Thymus (tissue), 11 donors: ENCODE data around the gene PLCG2. TPM values are rescaled to one million over a fixed set of nuclear protein-coding genes. Genes with fewer than 3 reads are reported as not detected.

ENCODE experiments used
- DNase-seq, 9 donors: peaks; one replicate each; pipeline ENCODE4 v3.0.0-alpha.2; 2013; ENCODE audit warnings: low spot score in 9 of 9, low read depth in 6 of 9, missing footprints in 1 of 9
- H3K27ac ChIP-seq, 2 donors: one replicate each; pipeline ENCODE4 v1.5.1; 2013; ENCODE audit warnings: control low read depth in 1 of 2, low read depth in 1 of 2, low read length in 1 of 2, mild to moderate bottlenecking in 1 of 2, moderate library complexity in 1 of 2
- H3K27me3 ChIP-seq, 2 donors: one replicate each; pipeline ENCODE4 v1.5.1; 2013; ENCODE audit warnings: low read length in 1 of 2; ENCODE audit not compliant: control insufficient read depth in 2 of 2, insufficient read depth in 1 of 2
- H3K36me3 ChIP-seq, 2 donors: one replicate each; pipeline ENCODE4 v1.5.1; 2013; ENCODE audit warnings: low read length in 1 of 2, mild to moderate bottlenecking in 1 of 2, moderate library complexity in 1 of 2; ENCODE audit not compliant: control insufficient read depth in 2 of 2, insufficient read depth in 2 of 2
- H3K4me1 ChIP-seq, 2 donors: one replicate each; pipeline ENCODE4 v1.5.1; 2013; ENCODE audit warnings: low read length in 2 of 2; ENCODE audit not compliant: control insufficient read depth in 2 of 2, insufficient read depth in 2 of 2
- H3K4me3 ChIP-seq, 2 donors: one replicate each; pipeline ENCODE4 v1.5.1; 2013; ENCODE audit warnings: low read length in 2 of 2, control low read depth in 1 of 2, mild to moderate bottlenecking in 1 of 2
- H3K9me3 ChIP-seq, 2 donors: one replicate each; pipeline ENCODE4 v1.5.1; 2013; ENCODE audit warnings: low read length in 1 of 2, mild to moderate bottlenecking in 1 of 2; ENCODE audit not compliant: control insufficient read depth in 2 of 2, insufficient read depth in 1 of 2
- WGBS: extraction: QIAGEN DNeasy Blood & Tissue Kit; methylation state at CpG from one replicate; pipeline ENCODE4 v1.1.7; 2013; 5-methylcytosine and 5-hydroxymethylcytosine counted together
- polyA plus RNA-seq: library from polyadenylated mRNA; stranded (reverse); fragments of 200-250 nt; gene quantifications from one replicate; pipeline ENCODE4 v1.2.3, GENCODE V29; 2013
- total RNA-seq: library from RNA; stranded (reverse); fragments of 120-200 nt; gene quantifications from one replicate; pipeline ENCODE4 v1.2.4, GENCODE V29; 2013
- donor health status: healthy.

The PLCG2 gene
- total and polyA plus RNA-seq, 2 donors, result 10.1 to 14.2 TPM

DNA sequence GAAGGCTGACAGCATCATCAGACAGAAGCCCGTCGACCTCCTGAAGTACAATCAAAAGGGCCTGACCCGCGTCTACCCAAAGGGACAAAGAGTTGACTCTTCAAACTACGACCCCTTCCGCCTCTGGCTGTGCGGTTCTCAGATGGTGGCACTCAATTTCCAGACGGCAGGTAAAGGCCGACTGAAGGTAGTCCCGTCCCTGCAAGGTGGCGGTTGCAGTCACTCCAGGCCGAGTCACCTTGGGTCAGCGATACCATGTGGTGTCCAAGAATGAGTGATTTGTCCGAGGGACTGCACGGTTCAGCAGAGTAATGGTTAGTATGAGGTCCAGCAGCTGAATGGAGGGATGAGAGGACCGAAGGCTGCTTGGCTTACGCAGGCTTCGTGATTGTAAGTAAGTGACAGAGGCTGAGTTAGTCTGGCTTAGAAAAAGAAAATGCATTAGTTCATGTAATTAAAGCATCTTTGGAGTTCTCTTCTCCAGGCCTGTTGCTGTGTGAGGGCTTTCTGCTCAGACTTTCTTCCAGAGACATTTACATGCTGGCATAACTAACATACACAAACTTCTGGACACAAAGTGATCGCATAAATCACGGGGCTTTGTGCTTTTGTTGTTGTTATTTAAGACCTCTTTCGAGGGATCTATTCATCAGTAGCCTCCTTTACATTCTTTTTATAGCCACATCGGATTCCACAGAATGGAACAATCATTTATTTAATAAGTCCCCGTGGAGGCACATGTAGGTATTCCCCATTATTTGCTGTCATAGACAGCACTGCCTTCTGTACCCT, 157.3 kb downstream of the PLCG2 start:
- Histone ChIP-seq H3K4me1 (no peaks in the 10 kb centered on the region), H3K4me3 (no peak overlapping the region), H3K27ac (no peak overlapping the region), H3K27me3 (no peaks in the 10 kb centered on the region), H3K9me3 (no peaks in the 10 kb centered on the region), H3K36me3 (no peaks in the 10 kb centered on the region)
- 90% methylated on average over 23 of the region's 23 CpGs for WGBS
- no peak for DNase-seq

GRCh38 chr16:81937305-81938038, 158.4 kb downstream of the PLCG2 start:
- no peaks in the 10 kb centered on the region for H3K27me3 ChIP-seq
- H3K9me3 ChIP-seq, result no peaks in the 10 kb centered on the region
- no peaks in the 10 kb centered on the region for H3K4me1 ChIP-seq
- no peak overlapping the region for H3K27ac ChIP-seq
- 93% methylated on average over 13 of the region's 13 CpGs for WGBS
- H3K36me3 ChIP-seq, result no peaks in the 10 kb centered on the region
- H3K4me3 ChIP-seq, result no peak overlapping the region
- no peak for DNase-seq

GRCh38 chr16:81938326-81939163, 159.5 kb downstream of the PLCG2 start:
- H3K36me3 ChIP-seq, result no peaks in the 10 kb centered on the region
- no peak for DNase-seq
- 97% methylated on average over 17 of the region's 17 CpGs for WGBS

DNA sequence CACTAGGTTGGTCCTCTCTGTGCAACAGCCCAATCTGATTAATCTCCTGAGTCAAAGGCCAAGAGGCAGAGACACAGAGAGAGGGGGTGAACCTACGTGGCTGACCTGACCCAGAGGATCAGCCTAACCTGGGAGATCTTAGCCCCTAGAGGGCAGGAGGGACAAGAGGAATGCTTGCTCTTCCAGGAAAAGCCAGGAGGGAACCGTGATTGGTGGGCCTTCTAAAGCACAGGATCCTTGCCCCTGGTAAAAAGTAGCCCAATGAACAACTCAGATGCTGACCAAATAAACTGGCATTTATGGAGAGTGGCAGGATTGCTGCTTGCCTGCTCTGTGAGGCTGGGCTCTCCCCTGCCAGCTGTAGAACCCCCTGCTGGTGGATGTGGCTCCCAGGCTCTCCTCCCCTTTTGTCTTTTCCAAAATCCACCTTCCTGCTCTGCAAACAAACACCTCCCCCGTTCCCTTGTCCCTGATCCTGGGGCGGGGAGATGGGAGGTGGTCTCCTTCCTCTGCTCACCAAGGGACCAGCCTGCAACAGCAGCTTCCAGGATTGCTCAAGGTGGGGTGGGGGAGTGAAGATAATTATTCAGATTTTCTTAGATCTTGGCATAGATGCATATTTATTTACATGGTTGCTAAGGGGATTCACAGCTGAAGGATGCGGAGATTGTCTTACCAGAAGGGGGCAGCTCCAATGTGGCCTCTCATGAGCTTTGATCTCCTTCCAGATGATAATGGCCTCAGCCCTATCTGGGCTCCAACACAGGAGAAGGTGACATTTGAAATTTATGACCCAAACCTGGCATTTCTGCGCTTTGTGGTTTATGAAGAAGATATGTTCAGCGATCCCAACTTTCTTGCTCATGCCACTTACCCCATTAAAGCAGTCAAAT, 160.3 kb downstream of the PLCG2 start:
- Histone ChIP-seq H3K4me3 (no peak overlapping the region), H3K9me3 (no peaks in the 10 kb centered on the region), H3K27me3 (no peaks in the 10 kb centered on the region), H3K36me3 (no peaks in the 10 kb centered on the region), H3K4me1 (no peaks in the 10 kb centered on the region), H3K27ac (no peak overlapping the region)
- DNase-seq, result no peak
- WGBS, result 96% methylated on average over 7 of the region's 7 CpGs

More at GRCh38 chr16:81938326-81939163, 159.5 kb downstream of the PLCG2 start:
- H3K9me3 ChIP-seq, result no peaks in the 10 kb centered on the region
- H3K27me3 ChIP-seq, result no peaks in the 10 kb centered on the region
- no peak overlapping the region for H3K4me3 ChIP-seq
- H3K4me1 ChIP-seq, result no peaks in the 10 kb centered on the region
- H3K27ac ChIP-seq, result no peak overlapping the region

DNA sequence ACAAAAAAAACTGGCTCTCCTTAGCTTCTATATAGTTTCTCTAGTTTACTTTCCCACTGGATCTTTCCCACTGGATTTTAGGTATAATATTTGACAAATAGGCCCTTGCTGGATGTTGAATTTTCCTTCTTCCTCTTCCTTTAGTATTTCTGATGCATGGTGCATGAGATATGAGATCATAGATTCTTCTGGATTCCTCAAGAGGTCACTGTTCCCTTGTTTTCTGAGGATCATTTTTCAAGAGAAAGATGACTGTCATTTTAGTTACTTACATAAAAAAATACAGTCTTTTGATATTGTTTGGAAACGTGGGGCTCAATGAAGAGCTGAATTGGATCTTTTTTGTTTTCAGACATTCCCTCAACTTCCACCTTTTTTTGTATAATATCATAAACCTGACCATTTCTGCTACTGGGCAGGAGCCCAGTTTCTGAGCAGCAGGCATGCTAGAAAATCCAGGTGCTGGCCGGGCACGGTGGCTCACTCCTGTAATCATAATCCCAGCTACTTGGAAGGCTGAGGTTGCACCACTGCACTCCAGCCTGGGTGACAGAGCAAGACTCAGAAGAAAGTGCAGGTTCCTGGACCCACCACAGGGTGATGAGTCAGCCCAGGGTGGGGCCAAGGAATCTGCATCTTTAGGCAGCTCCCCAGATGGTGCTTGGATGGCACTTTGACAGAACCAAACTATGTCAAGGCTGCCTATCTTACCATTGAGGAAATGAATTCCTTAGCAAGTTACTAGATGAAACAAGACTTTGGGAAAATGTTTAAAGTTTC, 161.9 kb downstream of the PLCG2 start:
- no peaks in the 10 kb centered on the region for H3K36me3 ChIP-seq
- no peaks in the 10 kb centered on the region for H3K27me3 ChIP-seq
- peak in 6 of 9 donors; percentile 9 to 46 (median 14) for DNase-seq
- H3K27ac ChIP-seq, result no peak overlapping the region
- H3K4me3 ChIP-seq, result no peak overlapping the region
- H3K9me3 ChIP-seq, result no peaks in the 10 kb centered on the region
- no peaks in the 10 kb centered on the region for H3K4me1 ChIP-seq
- WGBS, result 93% methylated on average over 3 of the region's 3 CpGs

GRCh38 chr16:81942007-81942601, 163.0 kb downstream of the PLCG2 start:
- peaks cover 0 to 4% of the 10 kb centered on the region in 2 donors for H3K36me3 ChIP-seq
- no peak for DNase-seq
- 96% methylated on average over 7 of the region's 7 CpGs for WGBS
- no peaks in the 10 kb centered on the region for H3K4me1 ChIP-seq
- H3K27me3 ChIP-seq, result no peaks in the 10 kb centered on the region
- no peak overlapping the region for H3K4me3 ChIP-seq
- H3K9me3 ChIP-seq, result no peaks in the 10 kb centered on the region
- H3K27ac ChIP-seq, result no peak overlapping the region

DNA sequence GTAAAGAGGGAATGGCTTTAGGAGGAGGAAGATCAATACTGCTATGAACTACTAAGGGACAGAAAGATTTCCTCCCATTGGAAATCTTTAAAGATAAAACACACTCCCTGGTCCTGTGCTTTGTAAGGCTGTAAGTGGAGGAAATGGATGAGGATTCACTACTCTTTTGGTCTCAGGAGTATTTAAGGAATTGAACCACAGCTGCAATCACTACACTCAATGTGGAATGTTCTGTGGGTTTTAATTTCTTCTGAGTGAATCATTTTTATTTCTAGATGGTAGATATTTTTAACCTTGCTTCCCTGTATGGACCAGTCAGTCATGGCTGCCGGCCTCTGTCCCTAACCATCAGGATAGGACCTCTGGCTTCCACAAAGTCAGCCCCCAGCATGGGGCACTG, 166.6 kb downstream of the PLCG2 start:
- peaks cover 0 to 4% of the 10 kb centered on the region in 2 donors for H3K36me3 ChIP-seq
- H3K4me1 ChIP-seq, result no peaks in the 10 kb centered on the region
- 95% methylated on average over 1 of the region's 1 CpG for WGBS
- no peak overlapping the region for H3K4me3 ChIP-seq
- no peak for DNase-seq
- H3K27ac ChIP-seq, result no peak overlapping the region
- no peaks in the 10 kb centered on the region for H3K27me3 ChIP-seq
- H3K9me3 ChIP-seq, result no peaks in the 10 kb centered on the region
